PC-9 (cell line): ENCODE data around the gene CNTNAP2. TPM values are rescaled to one million over a fixed set of nuclear protein-coding genes. Genes with fewer than 3 reads are reported as not detected.

Experiments used
- BruUV-seq: library from RNA; stranded (reverse); fragments of 400-500 nt; replicated peaks from 2 replicates; lab custom pipeline; 2021; lab: Mats Ljungman, UMichigan
- CTCF ChIA-PET: fragments of 300-600 bp; sonication (Branson Sonifier 250); formaldehyde crosslinking; loops from one replicate; lab custom pipeline; 2022; ENCODE audit warnings: antibody characterized with exemption; lab: Charles Lee
- POLR2A ChIA-PET: fragments of 300-600 bp; sonication (Branson Sonifier 250); formaldehyde crosslinking; loops from one replicate; lab custom pipeline; 2022; ENCODE audit warnings: antibody characterized with exemption; ENCODE audit not compliant: unreplicated experiment; lab: Charles Lee
- DNase-seq, 2 experiments: peaks; one replicate each; pipeline versions ENCODE4 v3.0.0 to v3.0.0-alpha.2; 2015 to 2022; ENCODE audit warnings: mixed read lengths in 1 of 2
- H2AFZ ChIP-seq: fragments of 200-600 bp; sonication (generic); 2 replicates; pipeline ENCODE4 v1.8.1; 2017; ENCODE audit warnings: antibody characterized with exemption
- H3F3A ChIP-seq: fragments of 200-600 bp; sonication (generic); 2 replicates; pipeline ENCODE4 v1.8.1; 2017; ENCODE audit warnings: antibody characterized with exemption, mild to moderate bottlenecking, low read depth; ENCODE audit not compliant: insufficient read depth
- H3K27ac ChIP-seq: fragments of 200-600 bp; sonication (generic); 2 replicates; pipeline ENCODE4 v1.6.1; 2016; ENCODE audit warnings: mixed run types
- H3K27me3 ChIP-seq: fragments of 200-600 bp; sonication (generic); 2 replicates; pipeline ENCODE4 v1.6.1; 2016; ENCODE audit warnings: low read depth, mixed run types; ENCODE audit not compliant: insufficient read depth
- H3K36me3 ChIP-seq: fragments of 200-600 bp; sonication (generic); 2 replicates; pipeline ENCODE4 v1.6.1; 2016; ENCODE audit warnings: low read depth, mixed run types
- H3K4me1 ChIP-seq: fragments of 200-600 bp; sonication (generic); replicated peaks from 2 replicates; pipeline ENCODE4 v1.6.1; 2016; ENCODE audit warnings: mixed run types; ENCODE audit not compliant: insufficient read depth
- H3K4me2 ChIP-seq: fragments of 200-600 bp; sonication (generic); 2 replicates; pipeline ENCODE4 v1.6.1; 2017; ENCODE audit warnings: mixed run types
- H3K4me3 ChIP-seq: fragments of 200-600 bp; sonication (generic); 2 replicates; pipeline ENCODE4 v1.6.1; 2016; ENCODE audit warnings: mixed run types
- H3K79me2 ChIP-seq: fragments of 200-600 bp; sonication (generic); 2 replicates; pipeline ENCODE4 v1.6.1; 2017; ENCODE audit warnings: low read depth, mixed run types
- H3K9me2 ChIP-seq: fragments of 200-600 bp; sonication (generic); 2 replicates; pipeline ENCODE4 v1.8.1; 2017; ENCODE audit warnings: mild to moderate bottlenecking; ENCODE audit not compliant: insufficient read depth
- H3K9me3 ChIP-seq: fragments of 200-600 bp; sonication (generic); 2 replicates; pipeline ENCODE4 v1.8.1; 2016; ENCODE audit warnings: low read depth; ENCODE audit not compliant: insufficient read depth
- H4K20me1 ChIP-seq: fragments of 200-600 bp; sonication (generic); 2 replicates; pipeline ENCODE4 v1.8.1; 2017; ENCODE audit not compliant: insufficient read depth
- CTCF ChIP-seq: fragments of 200-600 bp; sonication (generic); conservative IDR thresholded peaks from 2 replicates; pipeline ENCODE4 v1.6.1; 2017; ENCODE audit warnings: mixed run types, antibody characterized with exemption, mild to moderate bottlenecking, moderate library complexity
- EZH2 ChIP-seq: fragments of 200-600 bp; sonication (generic); IDR thresholded peaks from 2 replicates; pipeline ENCODE4 v1.8.0; 2017; ENCODE audit warnings: antibody characterized with exemption, low read depth
- intact Hi-C: fragments of 100-400 bp; cut with micrococcal nuclease; formaldehyde crosslinking; loops from one replicate; pipeline ENCODE4 v1.10.0; 2022; ENCODE audit not compliant: unreplicated experiment
- total RNA-seq: library from RNA; stranded (reverse); gene quantifications from 2 replicates; pipeline ENCODE4 v1.2.3, GENCODE V29; 2021

Gene CNTNAP2
- total RNA-seq, 1 experiment from 2014 or later, result not detected

GRCh38 chr7:148056406-148056805, 1939.8 kb downstream of the CNTNAP2 start:
- Histone ChIP-seq H3K79me2 (no peaks in the 10 kb centered on the region), H3K4me1 (no peaks in the 10 kb centered on the region), H3K27me3 (peaks cover 18% of the 10 kb centered on the region), H3K9me3 (no peaks in the 10 kb centered on the region), H3F3A (no peaks in the 10 kb centered on the region), H3K36me3 (no peaks in the 10 kb centered on the region), H3K4me3 (no peak overlapping the region), H3K9me2 (no peaks in the 10 kb centered on the region), H3K27ac (no peak overlapping the region), H4K20me1 (no peaks in the 10 kb centered on the region), H2AFZ (no peak overlapping the region), H3K4me2 (no peak overlapping the region)
- intact Hi-C loops, result no loop called here
- no peak for DNase-seq
- ChIA-PET CTCF (no interaction called here), POLR2A (no interaction called here)
- no peak for TF ChIP-seq CTCF
- no peak for TF ChIP-seq EZH2
- BruUV-seq, result no TSS peak

- Histone ChIP-seq H3K79me2 (no peaks in the 10 kb centered on the region), H3K4me2 (no peak overlapping the region), H3K36me3 (no peaks in the 10 kb centered on the region), H3K27ac (no peak overlapping the region), H3F3A (no peaks in the 10 kb centered on the region), H3K27me3 (peaks cover 18% of the 10 kb centered on the region), H3K4me3 (no peak overlapping the region), H2AFZ (no peak overlapping the region), H3K4me1 (no peaks in the 10 kb centered on the region), H3K9me3 (no peaks in the 10 kb centered on the region), H3K9me2 (no peaks in the 10 kb centered on the region), H4K20me1 (no peaks in the 10 kb centered on the region)
- no peak for DNase-seq
- intact Hi-C loops, result no loop called here
- POLR2A ChIA-PET, result no interaction called here
- TF ChIP-seq CTCF (no peak), EZH2 (no peak)
- CTCF ChIA-PET, result no interaction called here
- BruUV-seq, result no TSS peak
These were observed 1941.5 kb downstream of the CNTNAP2 start for GRCh38 chr7:148058092-148058491.

- H3K27me3 ChIP-seq, result peaks cover 18% of the 10 kb centered on the region
- ChIA-PET CTCF (no interaction called here), POLR2A (no interaction called here)
- H3K9me2 ChIP-seq, result no peaks in the 10 kb centered on the region
- BruUV-seq, result no TSS peak
- H3K36me3 ChIP-seq, result no peaks in the 10 kb centered on the region
- H3F3A ChIP-seq, result no peaks in the 10 kb centered on the region
- no peak overlapping the region for H2AFZ ChIP-seq
- H3K9me3 ChIP-seq, result no peaks in the 10 kb centered on the region
- DNase-seq, result no peak
- no peak overlapping the region for H3K4me2 ChIP-seq
- H3K4me1 ChIP-seq, result no peaks in the 10 kb centered on the region
- no peaks in the 10 kb centered on the region for H4K20me1 ChIP-seq
- TF ChIP-seq CTCF, result no peak
- TF ChIP-seq EZH2, result no peak
- intact Hi-C loops, result no loop called here
- H3K27ac ChIP-seq, result no peak overlapping the region
- no peaks in the 10 kb centered on the region for H3K79me2 ChIP-seq
- no peak overlapping the region for H3K4me3 ChIP-seq
These were observed 1942.2 kb downstream of the CNTNAP2 start for GRCh38 chr7:148058753-148059152.
